Measurements from ENCODE around the gene FLNB. TPM values are rescaled to one million over a fixed set of nuclear protein-coding genes. Genes with fewer than 3 reads are reported as not detected.

The FLNB gene
- total RNA-seq, 4 donors from 2014 or later: 60.2 to 138 (median 96.2) TPM

DNA sequence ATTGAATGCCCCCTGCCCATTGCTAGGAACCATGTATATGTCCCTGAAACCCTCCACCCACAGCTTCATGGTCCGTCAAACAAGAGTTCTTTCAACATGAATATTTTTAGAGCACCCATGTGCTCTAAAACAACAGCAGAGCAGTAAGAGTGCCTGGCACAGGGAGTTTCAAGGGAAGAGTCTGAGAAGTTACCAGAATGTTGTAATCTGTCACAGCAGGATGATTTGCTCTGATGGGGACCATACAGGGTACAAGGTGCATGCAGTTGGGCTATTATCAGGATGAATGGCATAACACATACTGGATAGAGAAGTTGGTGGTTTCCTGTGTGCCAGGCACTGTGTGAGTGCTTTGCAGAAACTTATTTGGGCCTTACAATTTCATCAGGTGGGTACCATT, 27.8 kb upstream of the FLNB start:
- Histone ChIP-seq H3K27ac (no peak overlapping the region), H3K4me1 (peaks cover 0 to 19% (median 6%) of the 10 kb centered on the region in 3 donors), H3K4me3 (no peak overlapping the region), H3K27me3 (no peaks in the 10 kb centered on the region), H3K36me3 (no peaks in the 10 kb centered on the region), H3K9me3 (no peaks in the 10 kb centered on the region)
- no CpG with 5 or more reads among the region's 1 CpG for WGBS, 2 donors (ENCODE audit: low coverage in 1 of 2)
- ATAC-seq: no peak
- TF ChIP-seq POLR2AphosphoS5 (IDR thresholded peaks at IDR 0.05) (no peak), POLR2A (IDR thresholded peaks at IDR 0.05) (no peak), EP300 (IDR thresholded peaks at IDR 0.05) (no peak)
- TF ChIP-seq, protein P1, sequence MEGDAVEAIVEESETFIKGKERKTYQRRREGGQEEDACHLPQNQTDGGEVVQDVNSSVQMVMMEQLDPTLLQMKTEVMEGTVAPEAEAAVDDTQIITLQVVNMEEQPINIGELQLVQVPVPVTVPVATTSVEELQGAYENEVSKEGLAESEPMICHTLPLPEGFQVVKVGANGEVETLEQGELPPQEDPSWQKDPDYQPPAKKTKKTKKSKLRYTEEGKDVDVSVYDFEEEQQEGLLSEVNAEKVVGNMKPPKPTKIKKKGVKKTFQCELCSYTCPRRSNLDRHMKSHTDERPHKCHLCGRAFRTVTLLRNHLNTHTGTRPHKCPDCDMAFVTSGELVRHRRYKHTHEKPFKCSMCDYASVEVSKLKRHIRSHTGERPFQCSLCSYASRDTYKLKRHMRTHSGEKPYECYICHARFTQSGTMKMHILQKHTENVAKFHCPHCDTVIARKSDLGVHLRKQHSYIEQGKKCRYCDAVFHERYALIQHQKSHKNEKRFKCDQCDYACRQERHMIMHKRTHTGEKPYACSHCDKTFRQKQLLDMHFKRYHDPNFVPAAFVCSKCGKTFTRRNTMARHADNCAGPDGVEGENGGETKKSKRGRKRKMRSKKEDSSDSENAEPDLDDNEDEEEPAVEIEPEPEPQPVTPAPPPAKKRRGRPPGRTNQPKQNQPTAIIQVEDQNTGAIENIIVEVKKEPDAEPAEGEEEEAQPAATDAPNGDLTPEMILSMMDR (IDR thresholded peaks at IDR 0.05): no peak

DNA sequence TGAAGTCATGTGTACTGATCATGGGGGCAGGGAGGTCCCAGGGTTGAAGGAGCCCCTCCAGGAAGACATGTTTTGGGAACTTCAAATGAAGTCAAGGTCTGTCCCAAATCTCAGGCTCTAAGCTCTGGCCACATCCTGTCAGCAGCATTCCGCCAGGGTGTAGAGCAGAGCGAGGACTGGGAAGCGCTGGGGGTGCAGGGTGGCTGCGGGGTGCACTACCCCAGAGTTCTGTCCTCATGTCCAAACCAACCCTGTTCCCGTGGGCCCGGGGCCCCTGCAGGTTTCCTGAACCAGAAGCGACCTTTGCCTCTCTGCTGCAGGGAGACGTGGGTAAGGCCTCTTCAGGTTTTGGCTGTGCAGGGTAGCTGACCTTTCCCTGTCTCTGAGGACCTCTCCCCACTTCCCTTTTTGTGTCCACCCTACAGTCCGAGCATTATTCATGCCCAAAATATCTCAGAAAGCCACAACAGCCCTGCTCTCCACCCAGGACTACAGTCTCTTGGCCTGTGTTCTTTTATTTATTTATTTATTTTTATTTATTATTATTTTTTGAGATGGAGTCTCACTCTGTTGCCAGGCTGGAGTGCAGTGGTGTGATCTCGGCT, 26.6 kb upstream of the FLNB start:
- Histone ChIP-seq H3K36me3 (no peaks in the 10 kb centered on the region), H3K27me3 (no peaks in the 10 kb centered on the region), H3K4me3 (no peak overlapping the region), H3K4me1 (peaks cover 0 to 19% (median 6%) of the 10 kb centered on the region in 3 donors), H3K9me3 (no peaks in the 10 kb centered on the region), H3K27ac (no peak overlapping the region)
- TF ChIP-seq POLR2AphosphoS5 (IDR thresholded peaks at IDR 0.05): no peak
- TF ChIP-seq EP300 (IDR thresholded peaks at IDR 0.05): no peak
- TF ChIP-seq, protein P1 (IDR thresholded peaks at IDR 0.05): no peak
- no peak for TF ChIP-seq POLR2A (IDR thresholded peaks at IDR 0.05)
- WGBS, 2 donors (ENCODE audit: low coverage in 1 of 2): 80 to 86% methylated on average over 1 to 3 of the region's 10 CpGs
- ATAC-seq: no peak

DNA sequence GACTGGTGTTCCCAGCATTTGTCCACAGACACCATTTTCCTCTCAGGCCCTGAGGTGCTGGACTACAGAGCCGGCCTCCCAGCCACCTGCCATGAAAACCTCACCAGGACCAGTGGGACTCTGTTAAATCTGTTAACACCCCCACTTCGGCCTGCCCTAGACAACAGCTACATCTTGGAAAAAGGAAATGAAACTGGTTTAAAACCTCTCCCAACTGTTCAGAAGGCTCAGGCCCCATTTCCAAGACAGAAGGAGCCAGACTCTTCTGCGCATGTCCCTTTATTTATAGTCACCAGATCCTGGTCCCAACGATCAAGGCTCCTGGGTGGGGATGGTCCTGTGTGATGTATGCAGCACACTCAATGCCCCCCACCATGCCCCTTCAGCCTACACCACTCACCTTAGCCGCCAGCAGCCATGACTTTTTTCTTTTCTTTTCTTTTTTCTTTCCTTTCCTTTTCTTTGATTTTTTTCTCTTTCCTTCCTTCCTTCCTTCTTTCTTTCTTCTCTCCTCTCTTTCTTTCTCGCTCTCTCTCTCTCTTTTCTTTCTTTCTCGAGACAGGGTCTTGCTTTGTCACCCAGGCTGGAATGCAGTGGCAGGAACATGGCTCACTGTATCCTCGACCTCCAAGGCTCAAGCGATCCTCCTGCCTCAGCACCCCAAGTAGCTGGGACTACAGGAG, 25.5 kb upstream of the FLNB start:
- no peak overlapping the region for H3K4me3 ChIP-seq
- no peaks in the 10 kb centered on the region for H3K27me3 ChIP-seq
- 84 to 100% methylated on average over 2 to 5 of the region's 9 CpGs for WGBS, 2 donors (ENCODE audit: low coverage in 1 of 2)
- TF ChIP-seq EP300 (IDR thresholded peaks at IDR 0.05) (no peak), POLR2AphosphoS5 (IDR thresholded peaks at IDR 0.05) (no peak), POLR2A (IDR thresholded peaks at IDR 0.05) (no peak)
- TF ChIP-seq, protein P1 (IDR thresholded peaks at IDR 0.05): no peak
- H3K36me3 ChIP-seq: no peaks in the 10 kb centered on the region
- peak overlapping the region in 2 of 4 donors; percentile 38 to 62 for H3K27ac ChIP-seq
- no peaks in the 10 kb centered on the region for H3K9me3 ChIP-seq
- H3K4me1 ChIP-seq: peaks cover 0 to 19% (median 6%) of the 10 kb centered on the region in 3 donors
- ATAC-seq: no peak

DNA sequence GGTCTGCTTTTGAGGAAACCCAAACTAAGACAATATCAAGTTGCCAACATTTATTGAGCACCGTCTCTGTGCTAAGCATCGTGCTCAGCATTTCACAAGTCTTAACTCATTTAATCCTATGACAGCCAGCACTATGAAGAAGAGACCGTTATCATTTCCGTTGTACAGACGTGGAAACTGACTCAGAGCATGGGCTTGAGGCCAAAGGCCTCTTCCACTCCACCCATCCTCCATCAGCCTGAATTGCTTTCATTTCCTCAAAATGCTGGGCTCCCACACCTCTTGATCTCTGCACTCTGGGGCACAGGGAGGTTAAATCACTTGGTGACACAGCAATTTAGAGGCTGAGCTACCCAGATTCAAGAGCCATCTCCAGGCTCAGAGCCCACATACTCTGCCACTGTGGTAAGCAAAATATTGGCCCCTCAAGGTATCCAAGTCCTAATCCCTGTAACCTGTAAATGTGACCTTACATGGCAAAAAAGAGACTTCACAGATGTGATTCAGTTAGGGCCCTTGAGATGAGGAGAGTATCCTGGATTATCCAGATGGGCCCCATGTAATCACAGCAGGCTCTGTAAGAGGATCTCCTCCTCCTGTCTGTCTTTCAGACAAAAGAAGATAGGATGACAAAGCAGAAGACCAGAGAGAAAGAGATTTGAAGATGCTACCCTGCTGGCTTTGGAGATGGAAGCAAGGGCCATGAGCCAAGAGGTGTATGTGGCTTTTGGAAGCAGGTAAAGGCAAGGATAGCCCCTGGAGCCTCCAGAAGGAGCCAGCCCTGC, 24.3 kb upstream of the FLNB start:
- Histone ChIP-seq H3K27ac (peak overlapping the region in 3 of 4 donors; percentile 38 to 62 (median 40)), H3K9me3 (no peaks in the 10 kb centered on the region), H3K4me3 (no peak overlapping the region), H3K27me3 (no peaks in the 10 kb centered on the region), H3K4me1 (peaks cover 0 to 19% (median 6%) of the 10 kb centered on the region in 3 donors), H3K36me3 (no peaks in the 10 kb centered on the region)
- whole genome bisulfite sequencing, 2 donors (ENCODE audit: low coverage in 1 of 2): 0 to 12% methylated on average over 4 to 5 of the region's 5 CpGs
- no peak for TF ChIP-seq EP300 (IDR thresholded peaks at IDR 0.05)
- TF ChIP-seq POLR2A (IDR thresholded peaks at IDR 0.05): no peak
- peak; percentile 40 for TF ChIP-seq POLR2AphosphoS5 (IDR thresholded peaks at IDR 0.05)
- TF ChIP-seq, protein P1 (IDR thresholded peaks at IDR 0.05): no peak
- peak; percentile 89 for ATAC-seq
